Cardiac fibroblast (primary cell): ENCODE data around the gene CLN3.
A peak's percentile ranks its signal among the peaks of the same experiment; 100 is the strongest.
"Not testable (repeated sequence)": the region's sequence is repeated elsewhere in the genome, so short reads cannot be mapped to it uniquely, and the experiment has no call there.

Experiments
- DNase-seq, 2 donors: peaks; one replicate each; pipeline versions ENCODE4 v3.0.0 to v3.0.0-alpha.2; 2010; ENCODE audit warnings: low read depth in 2 of 2
- H3K4me3 ChIP-seq, 2 donors: replicated peaks in 1 of 2; 1 replicate in 1 of 2; 2 replicates in 1 of 2; pipeline ENCODE4 v1.5.1; 2011; ENCODE audit warnings: low read depth in 2 of 2, low read length in 2 of 2, mild to moderate bottlenecking in 2 of 2, moderate library complexity in 1 of 2
- CTCF ChIP-seq: IDR thresholded peaks from one replicate; pipeline ENCODE4 v1.5.1; 2011; ENCODE audit warnings: low read depth, mild to moderate bottlenecking, low read length, inconsistent platforms

Gene CLN3

DNA sequence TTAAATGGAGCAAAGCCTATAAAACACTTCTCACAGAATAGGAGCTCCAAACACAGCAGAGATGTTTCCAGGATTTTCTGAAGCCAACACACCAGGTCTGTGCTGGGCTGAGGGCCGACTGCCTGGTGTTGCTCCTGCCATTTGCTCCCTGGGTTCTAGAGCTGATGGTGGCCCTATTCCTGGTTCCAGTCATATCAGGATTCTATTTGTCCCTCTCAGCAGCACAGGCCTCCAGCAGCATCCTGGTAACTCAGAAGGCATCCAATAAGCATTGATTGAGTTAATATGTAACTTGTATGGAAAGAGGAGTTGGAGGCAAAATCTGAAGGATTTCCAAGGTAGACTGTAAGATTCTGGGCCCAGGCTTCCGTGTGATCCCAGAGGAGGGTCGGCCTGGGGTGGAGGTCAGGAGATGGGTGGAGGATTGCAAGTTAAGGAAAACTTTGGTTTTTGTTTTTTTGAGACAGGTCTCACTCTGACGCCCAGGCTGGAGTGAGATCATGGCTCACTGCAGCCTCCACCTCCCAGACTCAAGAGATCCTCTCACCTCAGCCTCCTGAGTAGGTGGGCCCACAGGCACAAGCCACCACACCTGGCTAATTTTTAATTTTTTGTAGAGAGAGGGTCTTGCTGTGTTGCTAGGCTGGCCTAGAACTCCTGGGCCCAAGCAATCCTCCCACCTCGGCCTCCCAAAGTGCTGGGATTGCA, 41.2 kb upstream of the CLN3 start:
- no peak overlapping the region for H3K4me3 ChIP-seq
- DNase-seq: no peak
- TF ChIP-seq CTCF: no peak

GRCh38 chr16:28531777-28532744, 40.2 kb upstream of the CLN3 start:
- H3K4me3 ChIP-seq: no peak overlapping the region
- TF ChIP-seq CTCF: no peak
- DNase-seq: peak in 1 of 2 donors; percentile 61

- no peak for DNase-seq
- no peak for TF ChIP-seq CTCF
- no peak overlapping the region for H3K4me3 ChIP-seq
These were observed 37.2 kb upstream of the CLN3 start for GRCh38 chr16:28529124-28529523.

DNA sequence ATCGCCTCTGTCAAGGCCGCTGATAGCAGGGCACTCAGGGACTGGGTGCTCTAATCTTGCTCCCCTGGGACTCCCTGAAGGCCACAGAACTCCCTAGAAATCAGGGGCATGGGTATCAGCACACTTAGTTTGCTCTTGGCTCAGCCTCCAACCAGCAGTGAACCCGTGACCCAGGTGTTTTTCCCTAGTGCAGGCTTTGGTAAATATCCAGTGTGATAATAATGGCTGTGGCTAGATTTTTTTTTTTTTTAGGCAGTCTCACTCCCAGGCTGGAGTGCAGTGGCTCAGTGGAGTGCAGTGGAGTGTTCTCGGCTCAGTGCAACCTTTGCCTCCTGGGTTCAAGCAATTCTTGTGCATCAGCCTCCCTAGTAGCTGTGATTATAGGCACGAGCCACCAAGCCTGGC, 36.6 kb upstream of the CLN3 start:
- H3K4me3 ChIP-seq: no peak overlapping the region
- no peak for DNase-seq
- no peak for TF ChIP-seq CTCF

DNA sequence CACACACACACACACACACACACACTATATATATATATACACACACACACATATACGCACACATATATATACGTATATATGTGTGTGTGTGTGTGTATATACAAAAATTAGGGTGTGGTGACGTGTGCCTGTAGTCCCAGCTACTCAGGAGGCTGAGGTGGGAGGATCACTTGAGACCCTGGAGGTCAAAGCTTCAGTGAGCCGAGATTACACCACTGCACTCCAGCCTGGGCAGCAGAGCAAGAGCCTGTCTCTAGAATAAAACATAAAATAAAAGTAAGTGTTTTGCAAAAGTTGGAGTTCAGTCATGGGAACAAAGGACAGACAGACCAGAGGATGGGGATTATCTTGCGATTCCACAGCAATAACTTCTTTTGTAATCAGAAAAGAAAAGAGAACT, 36.1 kb upstream of the CLN3 start:
- no peak overlapping the region for H3K4me3 ChIP-seq
- no peak for DNase-seq
- TF ChIP-seq CTCF: no peak

DNA sequence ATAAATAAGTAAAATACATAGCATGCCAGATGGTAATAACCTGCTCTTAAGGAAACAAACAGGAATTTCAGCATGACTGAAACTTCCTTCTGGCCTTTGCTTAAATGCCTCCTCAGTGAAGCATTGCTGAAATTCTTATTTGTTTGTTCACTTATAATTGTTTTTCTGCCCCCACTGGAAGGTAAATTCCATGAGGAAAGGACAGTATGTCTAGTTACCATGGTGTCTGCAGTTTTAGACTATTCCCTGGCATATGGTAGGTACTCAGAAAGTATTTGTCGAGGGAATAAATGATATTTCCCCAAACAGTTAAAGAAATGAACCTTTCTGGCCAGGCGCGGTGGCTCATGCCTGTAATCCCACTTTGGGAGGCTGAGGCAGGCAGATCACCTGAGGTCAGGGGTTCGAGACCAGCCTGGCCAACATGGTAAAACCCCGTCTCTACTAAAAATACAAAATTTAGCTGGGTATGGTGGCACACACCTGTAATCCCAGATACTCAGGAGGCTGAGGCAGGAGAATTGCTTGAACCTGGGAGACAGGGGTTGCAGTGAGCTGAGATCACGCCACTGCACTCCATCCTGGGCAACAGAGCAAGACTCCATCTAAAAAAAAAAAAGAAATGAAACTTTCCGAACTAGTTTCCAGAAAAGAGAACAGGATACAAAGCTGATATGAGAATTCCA, 35.4 kb upstream of the CLN3 start:
- H3K4me3 ChIP-seq, DNase-seq: not testable (repeated sequence)
